Suprapubic skin (tissue), 3 donors: ENCODE data around the gene RNLS.

Experiments used
- CTCF ChIP-seq, 2 donors: fragments of 200-600 bp in 1 of 2; fragments of 450-650 bp in 1 of 2; sonication (generic) in 1 of 2; IDR thresholded peaks; one replicate each; pipeline ENCODE4 v1.5.1; 2016 to 2019; ENCODE audit warnings: antibody characterized with exemption in 2 of 2, mild to moderate bottlenecking in 1 of 2, moderate library complexity in 1 of 2
- EP300 ChIP-seq: sonication (generic); formaldehyde crosslinking; IDR thresholded peaks from one replicate; pipeline ENCODE4 v1.6.1; 2017; ENCODE audit warnings: antibody characterized with exemption
- POLR2A ChIP-seq, 2 donors: fragments of 450-650 bp; IDR thresholded peaks; one replicate each; pipeline ENCODE4 v1.6.1; 2017; ENCODE audit warnings: antibody characterized with exemption in 2 of 2, mild to moderate bottlenecking in 2 of 2, moderate library complexity in 2 of 2

DNA sequence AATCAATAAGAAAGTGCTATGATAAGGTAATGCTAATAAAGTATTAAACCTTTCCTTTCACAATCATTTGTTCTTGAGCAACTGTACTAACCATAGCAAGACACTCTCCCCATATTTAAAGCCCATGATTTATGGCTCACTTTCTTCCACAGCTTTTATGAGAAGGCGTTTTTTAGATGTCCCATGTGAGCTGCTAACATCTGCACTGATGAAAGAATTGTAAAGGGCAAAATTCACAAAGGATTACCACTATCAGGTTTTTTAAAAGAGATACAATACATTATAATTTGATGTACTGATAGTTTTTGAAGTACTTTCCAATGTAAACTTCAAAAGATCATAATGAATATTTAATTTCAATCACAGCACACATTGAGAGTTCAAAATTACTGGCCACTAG, 75.7 kb downstream of the RNLS start:
- TF ChIP-seq CTCF (IDR thresholded peaks at IDR 0.05) (no peak), POLR2A (IDR thresholded peaks at IDR 0.05) (no peak), EP300 (no peak)
